Measurements from ENCODE around the gene ABR. TPM values are rescaled to one million over a fixed set of nuclear protein-coding genes. Genes with fewer than 3 reads are reported as not detected.

ABR gene
- total and polyA plus RNA-seq, 2 of the 8 experiments (the other 6 are each of a cell fraction or from before 2014, with no cell fraction given) = 44.8 to 47.2 TPM

DNA sequence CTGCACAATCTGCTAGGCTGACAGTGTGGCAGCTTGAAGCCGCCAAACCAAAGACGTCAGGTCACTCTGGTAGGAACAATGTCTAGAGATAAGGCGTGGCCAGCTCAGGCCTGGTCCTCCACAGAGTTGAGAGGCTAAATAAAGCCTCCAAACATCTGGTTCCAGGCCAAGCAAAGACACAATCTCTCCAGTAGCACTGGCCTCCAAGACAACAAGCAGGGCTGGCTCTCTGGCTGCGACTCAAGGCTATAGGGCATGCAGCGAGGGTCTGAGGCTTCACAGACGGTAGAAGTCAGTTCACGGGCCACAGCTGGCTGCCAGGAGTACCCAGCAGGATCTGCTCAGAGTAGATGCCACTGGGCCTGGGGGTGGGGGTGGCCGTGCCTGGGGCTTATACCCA is 75.6 kb downstream of the ABR start:
- H3K4me3 ChIP-seq (ENCODE audit: extremely low read depth in 1 of 4, insufficient read depth in 2 of 4, low read depth in 3 of 4, low read length in 4 of 4) = no peak overlapping the region
- no peak overlapping the region for H2BK12ac ChIP-seq (ENCODE audit: low read depth, low read length)

More for the DNA sequence above, 75.6 kb downstream of the ABR start:
- H3K18ac ChIP-seq (ENCODE audit: extremely low read depth, low read length) = no peak overlapping the region
- peaks cover 0 to 7% (median 5%) of the 10 kb centered on the region in 4 experiments; a peak in 5 of 7 replicates for H3K4me1 ChIP-seq (replicated peaks in 1 of 4; ENCODE audit: control insufficient read depth in 3 of 4, insufficient read depth in 4 of 4, low read length in 3 of 4)
- no peak overlapping the region for H2BK20ac ChIP-seq (ENCODE audit: low read length)
- DNase-seq (ENCODE audit: low read depth in 1 of 2, low spot score in 2 of 2) (no peak), FAIRE-seq (no peak)
- no peak overlapping the region for H2AFZ ChIP-seq (ENCODE audit: low read length)
- H4K8ac ChIP-seq (ENCODE audit: extremely low read depth, insufficient read depth, low read length) = no peak overlapping the region
- 94% methylated on average over 8 of the region's 8 CpGs; no CpG with 5 or more reads in 1 of the 2 experiments for WGBS, 2 experiments (ENCODE audit: extremely low coverage in 1 of 2, insufficient coverage in 1 of 2, insufficient read length in 1 of 2, insufficient replicate concordance in 2 of 2, low coverage in 1 of 2, low lambda C conversion rate in 2 of 2, missing lambda C conversion rate in 1 of 2)
- H3K9me3 ChIP-seq (ENCODE audit: insufficient read depth in 2 of 2, low read depth in 1 of 2, low read length in 1 of 2) = no peaks in the 10 kb centered on the region
- no peak overlapping the region for H3K4ac ChIP-seq (replicated peaks; ENCODE audit: insufficient read length, low read depth, low read length)
- no peak overlapping the region for H4K91ac ChIP-seq (replicated peaks; ENCODE audit: insufficient read length, low read length)
- H3K79me1 ChIP-seq (ENCODE audit: low read depth, low read length) = 0 out of 2 replicates have a peak, but pooled peaks cover 6% of the 10 kb centered on the region
- no peak overlapping the region for H3K23ac ChIP-seq (ENCODE audit: insufficient read length)
- no peak overlapping the region for H2BK5ac ChIP-seq (ENCODE audit: low read depth, low read length)
- H2BK15ac ChIP-seq (ENCODE audit: low read length) = no peak overlapping the region
- H3K79me2 ChIP-seq (ENCODE audit: control insufficient read depth in 1 of 2, insufficient read depth in 2 of 2, low read length in 2 of 2) = no peaks in the 10 kb centered on the region
- H3K27ac ChIP-seq (ENCODE audit: low read depth, low read length) = no peak overlapping the region
- peaks cover 7 to 9% of the 10 kb centered on the region in 2 experiments for H4K20me1 ChIP-seq (replicated peaks in 1 of 2; ENCODE audit: control insufficient read depth in 1 of 2, insufficient read depth in 2 of 2, low read length in 2 of 2)
- no peak for TF ChIP-seq GABPA (IDR thresholded peaks at IDR 0.05; ENCODE audit: borderline replicate concordance, insufficient read depth, low read length)
- no peak for TF ChIP-seq RBBP5 (IDR thresholded peaks at IDR 0.05; ENCODE audit: borderline replicate concordance, low read depth, low read length)
- TF ChIP-seq EZH2 (IDR thresholded peaks at IDR 0.05; ENCODE audit: low read depth, low read length, severe bottlenecking) = no peak
- TF ChIP-seq NANOG (IDR thresholded peaks at IDR 0.05; ENCODE audit: insufficient read depth, low read depth, low read length, poor library complexity, severe bottlenecking) = no peak
- TF ChIP-seq ASH2L (IDR thresholded peaks at IDR 0.05; ENCODE audit: low read length) = no peak
- no peak for TF ChIP-seq JUN (IDR thresholded peaks at IDR 0.05; ENCODE audit: low read depth, low read length)
- TF ChIP-seq SIN3A (conservative IDR thresholded peaks at IDR 0.05 in 1 of 2, IDR thresholded peaks at IDR 0.05 in 1 of 2; ENCODE audit: low read depth in 1 of 2, low read length in 2 of 2) = no peak
- no peak for TF ChIP-seq CBX8 (IDR thresholded peaks at IDR 0.05; ENCODE audit: borderline replicate concordance, low read depth, low read length)
- no peak for TF ChIP-seq SUZ12 (IDR thresholded peaks at IDR 0.05; ENCODE audit: low read length)
- H3K56ac ChIP-seq (replicated peaks; ENCODE audit: insufficient read length, low read depth, low read length) = no peak overlapping the region
- ChIA-PET POLR2A (ENCODE audit: partially characterized antibody) (no interaction called here), CTCF (ENCODE audit: partially characterized antibody) (interaction anchor here (1.1 kb wide), 1 partner anchor 44 kb away, joined by 3 read pairs; no protein-coding TSS in a partner anchor)
- H2AK5ac ChIP-seq (ENCODE audit: low read depth, low read length) = no peak overlapping the region
- peaks cover 9% of the 10 kb centered on the region; the same call in 1 of the 2 replicates for H3K23me2 ChIP-seq (ENCODE audit: low read depth, low read length)
- peaks cover 0 to 10% (median 7%) of the 10 kb centered on the region in 4 experiments; a peak in 5 of 7 replicates for H3K27me3 ChIP-seq (replicated peaks in 1 of 4; ENCODE audit: control insufficient read depth in 3 of 4, extremely low read depth in 1 of 4, insufficient read depth in 3 of 4, low read length in 3 of 4)
- H3K14ac ChIP-seq (ENCODE audit: insufficient read length) = no peak overlapping the region
- H3K9ac ChIP-seq (replicated peaks in 1 of 4; ENCODE audit: extremely low read depth in 1 of 4, low read depth in 3 of 4, low read length in 3 of 4) = no peak overlapping the region
- H3K4me2 ChIP-seq (ENCODE audit: insufficient read depth in 1 of 2, low read depth in 2 of 2, low read length in 2 of 2) = no peak overlapping the region
- H4K5ac ChIP-seq (ENCODE audit: insufficient read length, low read depth, low read length) = no peak overlapping the region
- no peaks in the 10 kb centered on the region for H3K36me3 ChIP-seq (ENCODE audit: control insufficient read depth in 2 of 4, insufficient read depth in 4 of 4, low read length in 3 of 4)
- no peak overlapping the region for H2BK120ac ChIP-seq (replicated peaks; ENCODE audit: low read depth, low read length)
